Natural killer cell (primary cell): ENCODE results near the gene SLC30A10. TPM values are rescaled to one million over a fixed set of nuclear protein-coding genes. Genes with fewer than 3 reads are reported as not detected.
A peak's percentile ranks its signal among the peaks of the same experiment; 100 is the strongest.

Source experiments
- ATAC-seq, 3 donors: fragments of 150-1000 bp in 2 of 3; fragments of 200-7000 bp in 1 of 3; cut with Tn5 transposase; 1 replicate in 1 of 3; 2 replicates in 2 of 3; pipeline ENCODE4 v1.10.0; 2021; ENCODE audit warnings: mild to moderate bottlenecking in 2 of 3, moderate library complexity in 2 of 3
- DNase-seq, 2 donors: peaks; one replicate each; pipeline versions ENCODE4 v3.0.0 to v3.0.0-alpha.2; 2013 to 2021; ENCODE audit warnings: mixed read lengths in 1 of 2
- H3K27ac ChIP-seq: one replicate; pipeline ENCODE4 v1.5.1; 2013; ENCODE audit warnings: mild to moderate bottlenecking, low read length
- H3K27me3 ChIP-seq: one replicate; pipeline ENCODE4 v1.6.1; 2013; ENCODE audit warnings: low read length; ENCODE audit not compliant: control insufficient read depth, insufficient read depth
- H3K36me3 ChIP-seq: one replicate; pipeline ENCODE4 v1.6.1; 2013; ENCODE audit warnings: low read length; ENCODE audit not compliant: control insufficient read depth, insufficient read depth
- H3K4me1 ChIP-seq: one replicate; pipeline ENCODE4 v1.6.1; 2013; ENCODE audit warnings: low read length; ENCODE audit not compliant: control insufficient read depth, insufficient read depth
- H3K4me3 ChIP-seq: one replicate; pipeline ENCODE4 v1.5.1; 2013; ENCODE audit warnings: low read length
- H3K9me3 ChIP-seq: one replicate; pipeline ENCODE4 v1.6.1; 2013; ENCODE audit warnings: low read length; ENCODE audit not compliant: control insufficient read depth, insufficient read depth
- H3K27ac Mint-ChIP-seq, 2 donors: one replicate each; pipeline ENCODE4 v1.8.0; 2022; ENCODE audit warnings: mild to moderate bottlenecking in 2 of 2, mixed read lengths in 2 of 2, moderate library complexity in 1 of 2
- H3K27me3 Mint-ChIP-seq, 2 donors: one replicate each; pipeline ENCODE4 v1.8.0; 2022; ENCODE audit warnings: low read depth in 2 of 2, mixed read lengths in 2 of 2
- H3K36me3 Mint-ChIP-seq: one replicate; pipeline ENCODE4 v1.8.0; 2022; ENCODE audit warnings: mixed read lengths
- H3K4me1 Mint-ChIP-seq, 2 donors: one replicate each; pipeline ENCODE4 v1.8.0; 2022; ENCODE audit warnings: mixed read lengths in 2 of 2
- H3K4me3 Mint-ChIP-seq: one replicate; pipeline ENCODE4 v1.8.0; 2022; ENCODE audit warnings: mild to moderate bottlenecking, moderate library complexity, mixed read lengths
- H3K9me3 Mint-ChIP-seq, 2 donors: one replicate each; pipeline ENCODE4 v1.8.0; 2022; ENCODE audit warnings: mixed read lengths in 2 of 2
- WGBS: methylation state at CpG from one replicate; pipeline ENCODE4 v1.1.7; 2013; ENCODE audit warnings: missing lambda C conversion rate; ENCODE audit not compliant: insufficient coverage; 5-methylcytosine and 5-hydroxymethylcytosine counted together
- intact Hi-C: fragments of 100-400 bp; cut with micrococcal nuclease; formaldehyde crosslinking; loops from one replicate; pipeline ENCODE4 v1.14.2; 2022
- total RNA-seq, 4 donors: library from RNA; stranded (reverse); fragments of 120-200 nt in 1 of 4; gene quantifications; one replicate each; pipeline versions ENCODE4 v1.2.3 to v1.2.4, GENCODE V29; 2013 to 2022
- TF ChIP-seq, protein P1 (sequence below): fragments of 200-600 bp; IDR thresholded peaks from one replicate; pipeline ENCODE4 v1.8.0; 2022; ENCODE audit warnings: antibody characterized with exemption

SLC30A10 gene
- not detected for total RNA-seq
- total RNA-seq (2013) = 0.02 TPM

DNA sequence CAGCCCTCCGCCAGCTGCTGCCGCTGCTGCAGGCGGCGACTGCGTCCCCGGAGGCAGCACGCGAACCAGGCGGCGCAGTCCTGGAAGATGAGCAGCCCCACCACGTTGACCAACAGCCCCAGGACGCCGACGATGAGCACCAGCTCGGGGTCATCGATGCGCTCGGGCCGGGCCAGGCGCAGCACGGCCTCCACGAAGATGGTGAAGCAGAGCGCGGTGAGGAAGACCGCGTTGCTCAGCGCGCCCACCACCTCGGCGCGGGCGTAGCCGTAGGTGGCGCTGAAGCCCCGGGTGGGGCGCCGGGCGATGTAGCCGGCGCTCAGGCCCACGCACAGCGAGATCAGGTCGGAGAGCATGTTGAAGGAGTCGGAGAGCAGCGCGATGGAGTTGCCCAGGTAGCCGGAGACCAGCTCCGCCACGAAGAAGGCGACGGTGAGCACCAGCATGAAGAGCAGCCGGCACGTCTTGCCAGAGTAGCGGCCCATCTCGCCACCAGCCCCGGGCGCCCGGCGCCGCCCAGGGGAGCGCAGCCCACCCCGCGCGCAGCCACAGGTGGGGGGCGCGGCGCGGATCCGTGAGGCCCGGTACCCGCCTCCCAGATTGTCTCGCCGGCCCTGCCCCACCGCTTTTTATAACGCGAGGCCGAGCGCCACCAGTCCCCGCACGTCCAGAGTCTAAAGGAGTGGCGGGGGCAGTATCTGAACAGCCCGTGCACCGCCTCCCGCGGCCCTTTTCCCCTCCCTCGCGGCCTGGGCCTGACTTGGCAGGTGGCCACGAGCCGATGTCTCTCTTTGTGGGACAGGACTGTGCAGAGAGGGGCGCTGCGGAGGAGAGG is at the start of gene SLC30A10:
Gene SLC30A10 (minus strand): TSS at position 602 of the 835 bp plus-strand sequence. CDS start 117 bp downstream, at position 485.
- H3K27me3 Mint-ChIP-seq = peaks cover 30 to 42% of the 10 kb centered on the region in 2 donors
- H3K4me1 Mint-ChIP-seq = peaks cover 0 to 3% of the 10 kb centered on the region in 2 donors
- Histone ChIP-seq H3K9me3 (no peaks in the 10 kb centered on the region), H3K4me1 (no peaks in the 10 kb centered on the region), H3K27me3 (peaks cover 6% of the 10 kb centered on the region), H3K4me3 (no peak within 1 kb of the TSS), H3K27ac (no peak within 1 kb of the TSS), H3K36me3 (no peaks in the 10 kb centered on the region)
- TF ChIP-seq, protein P1, sequence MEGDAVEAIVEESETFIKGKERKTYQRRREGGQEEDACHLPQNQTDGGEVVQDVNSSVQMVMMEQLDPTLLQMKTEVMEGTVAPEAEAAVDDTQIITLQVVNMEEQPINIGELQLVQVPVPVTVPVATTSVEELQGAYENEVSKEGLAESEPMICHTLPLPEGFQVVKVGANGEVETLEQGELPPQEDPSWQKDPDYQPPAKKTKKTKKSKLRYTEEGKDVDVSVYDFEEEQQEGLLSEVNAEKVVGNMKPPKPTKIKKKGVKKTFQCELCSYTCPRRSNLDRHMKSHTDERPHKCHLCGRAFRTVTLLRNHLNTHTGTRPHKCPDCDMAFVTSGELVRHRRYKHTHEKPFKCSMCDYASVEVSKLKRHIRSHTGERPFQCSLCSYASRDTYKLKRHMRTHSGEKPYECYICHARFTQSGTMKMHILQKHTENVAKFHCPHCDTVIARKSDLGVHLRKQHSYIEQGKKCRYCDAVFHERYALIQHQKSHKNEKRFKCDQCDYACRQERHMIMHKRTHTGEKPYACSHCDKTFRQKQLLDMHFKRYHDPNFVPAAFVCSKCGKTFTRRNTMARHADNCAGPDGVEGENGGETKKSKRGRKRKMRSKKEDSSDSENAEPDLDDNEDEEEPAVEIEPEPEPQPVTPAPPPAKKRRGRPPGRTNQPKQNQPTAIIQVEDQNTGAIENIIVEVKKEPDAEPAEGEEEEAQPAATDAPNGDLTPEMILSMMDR = no peak
- intact Hi-C loops = no loop called here
- H3K36me3 Mint-ChIP-seq = no peaks in the 10 kb centered on the region
- 2% methylated on average over 89 of the region's 91 CpGs for WGBS
- DNase-seq (no peak), ATAC-seq (no peak)
- H3K4me3 Mint-ChIP-seq = peak within 1 kb of the TSS; percentile 64
- H3K27ac Mint-ChIP-seq = no peak within 1 kb of the TSS
- no peaks in the 10 kb centered on the region for H3K9me3 Mint-ChIP-seq

DNA sequence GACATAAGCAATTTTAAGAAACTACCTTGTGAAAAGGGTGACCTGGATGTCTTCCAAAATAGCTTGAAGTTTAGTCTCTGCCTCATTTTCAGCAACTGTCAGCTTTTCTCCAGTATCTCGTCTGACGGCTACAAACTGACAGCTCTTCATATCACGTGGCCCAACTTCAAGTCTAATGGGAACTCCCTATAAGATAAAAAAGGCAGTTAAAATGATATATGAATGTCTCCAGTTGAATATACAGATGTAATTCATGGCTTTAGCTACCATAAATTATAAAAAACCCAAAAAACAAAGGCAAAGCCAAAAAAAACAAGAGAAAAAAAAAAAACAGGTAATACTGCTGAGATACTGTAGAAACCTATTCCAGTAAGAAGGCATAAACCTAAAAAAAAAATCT is 44.9 kb upstream of the SLC30A10 start:
- TF ChIP-seq, protein P1 = no peak
- H3K36me3 ChIP-seq = peaks cover 73% of the 10 kb centered on the region
- H3K9me3 ChIP-seq = no peaks in the 10 kb centered on the region
- H3K27me3 ChIP-seq = no peaks in the 10 kb centered on the region
- peaks cover 27% of the 10 kb centered on the region for H3K36me3 Mint-ChIP-seq
- no peaks in the 10 kb centered on the region for H3K9me3 Mint-ChIP-seq
- WGBS = 85% methylated on average over 2 of the region's 3 CpGs
- H3K27ac ChIP-seq = no peak overlapping the region
- intact Hi-C loops = no loop called here
- ATAC-seq = no peak
- no peaks in the 10 kb centered on the region for H3K27me3 Mint-ChIP-seq
- peaks cover 0 to 4% of the 10 kb centered on the region in 2 donors for H3K4me1 Mint-ChIP-seq
- DNase-seq = no peak
- H3K4me3 ChIP-seq = no peak overlapping the region
- peak overlapping the region in 1 of 2 donors; percentile 20 for H3K27ac Mint-ChIP-seq
- no peak overlapping the region for H3K4me3 Mint-ChIP-seq
- H3K4me1 ChIP-seq = no peaks in the 10 kb centered on the region

DNA sequence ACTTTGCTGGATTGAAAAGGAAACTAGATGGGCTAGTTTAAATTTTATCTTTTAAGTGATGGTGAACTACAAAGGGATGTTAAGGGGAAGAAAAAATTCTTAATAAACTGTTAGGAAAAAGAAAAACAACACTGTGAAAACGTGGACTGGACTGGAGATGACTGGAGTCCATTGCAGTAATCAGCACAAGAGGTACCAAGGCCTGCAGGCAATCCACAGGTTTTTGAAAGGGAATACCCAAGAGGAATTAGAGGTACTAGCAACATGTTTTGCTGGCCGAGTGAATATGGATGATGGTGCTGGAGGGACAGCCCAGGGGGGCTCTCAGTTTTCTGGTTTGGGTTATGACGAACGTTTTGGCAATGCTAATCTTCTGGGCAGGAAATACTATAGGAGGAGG is 39.0 kb upstream of the SLC30A10 start:
- no peak overlapping the region for H3K4me3 Mint-ChIP-seq
- no peak for DNase-seq

More for the DNA sequence above, 39.0 kb upstream of the SLC30A10 start:
- Histone ChIP-seq H3K27ac (no peak overlapping the region), H3K36me3 (peaks cover 33% of the 10 kb centered on the region), H3K27me3 (no peaks in the 10 kb centered on the region), H3K9me3 (no peaks in the 10 kb centered on the region), H3K4me1 (no peaks in the 10 kb centered on the region), H3K4me3 (no peak overlapping the region)
- Mint-ChIP-seq H3K9me3 (no peaks in the 10 kb centered on the region), H3K27ac (peak overlapping the region in 1 of 2 donors; percentile 4), H3K27me3 (no peaks in the 10 kb centered on the region), H3K4me1 (no peaks in the 10 kb centered on the region), H3K36me3 (peaks cover 12% of the 10 kb centered on the region)
- whole genome bisulfite sequencing = 86% methylated on average over 4 of the region's 4 CpGs
- intact Hi-C loops = no loop called here
- TF ChIP-seq, protein P1 = no peak
- no peak for ATAC-seq
